ENCODE data around the gene FAM193A.

Gene FAM193A

GRCh38 chr4:2686379-2687265 lies 150.2 kb downstream of the FAM193A start:
- no peak for DNase-seq (ENCODE audit: low read depth)
- TF ChIP-seq CTCF (IDR thresholded peaks at IDR 0.05; ENCODE audit: low read length, missing control alignments) = no peak
- no peak overlapping the region for H3K4me3 ChIP-seq (replicated peaks; ENCODE audit: low read depth, low read length)

- DNase-seq (ENCODE audit: low read depth) = no peak
- H3K4me3 ChIP-seq (replicated peaks; ENCODE audit: low read depth, low read length) = no peak overlapping the region
- no peak for TF ChIP-seq CTCF (IDR thresholded peaks at IDR 0.05; ENCODE audit: low read length, missing control alignments)
Measured at GRCh38 chr4:2688281-2688680, 151.8 kb downstream of the FAM193A start.

- TF ChIP-seq CTCF (IDR thresholded peaks at IDR 0.05; ENCODE audit: low read length, missing control alignments) = no peak
Measured at GRCh38 chr4:2688697-2689096, 152.2 kb downstream of the FAM193A start.

GRCh38 chr4:2689114-2689513 lies 152.7 kb downstream of the FAM193A start:
- TF ChIP-seq CTCF (IDR thresholded peaks at IDR 0.05; ENCODE audit: low read length, missing control alignments) = no peak
- DNase-seq (ENCODE audit: low read depth) = no peak
- H3K4me3 ChIP-seq (replicated peaks; ENCODE audit: low read depth, low read length) = no peak overlapping the region

More at GRCh38 chr4:2688697-2689096, 152.2 kb downstream of the FAM193A start:
- DNase-seq (ENCODE audit: low read depth) = no peak
- no peak overlapping the region for H3K4me3 ChIP-seq (replicated peaks; ENCODE audit: low read depth, low read length)

GRCh38 chr4:2689825-2690700 lies 153.6 kb downstream of the FAM193A start:
- H3K4me3 ChIP-seq (replicated peaks; ENCODE audit: low read depth, low read length) = no peak overlapping the region
- no peak for TF ChIP-seq CTCF (IDR thresholded peaks at IDR 0.05; ENCODE audit: low read length, missing control alignments)
- DNase-seq (ENCODE audit: low read depth) = no peak

- no peak for TF ChIP-seq CTCF (IDR thresholded peaks at IDR 0.05; ENCODE audit: low read length, missing control alignments)
- no peak for DNase-seq (ENCODE audit: low read depth)
- H3K4me3 ChIP-seq (replicated peaks; ENCODE audit: low read depth, low read length) = no peak overlapping the region
Measured at GRCh38 chr4:2691313-2691712, 154.9 kb downstream of the FAM193A start.
